Transverse colon (tissue), 4 donors: ENCODE results near the gene TSPAN8. TPM values are rescaled to one million over a fixed set of nuclear protein-coding genes. Genes with fewer than 3 reads are reported as not detected.
A peak's percentile ranks its signal among the peaks of the same experiment; 100 is the strongest.

Source experiments
- DNase-seq: peaks from one replicate; pipeline ENCODE4 v3.0.0-alpha.2; 2019
- H3K27ac ChIP-seq, 4 donors: fragments of 200-600 bp; sonication (generic); 2 replicates each; pipeline ENCODE4 v1.5.1; 2016 to 2018; ENCODE audit warnings: inconsistent platforms in 4 of 4
- H3K27me3 ChIP-seq: fragments of 200-600 bp; sonication (generic); 2 replicates; pipeline ENCODE4 v1.5.1; 2017; ENCODE audit warnings: inconsistent platforms
- H3K36me3 ChIP-seq, 4 donors: fragments of 200-600 bp; sonication (generic); 2 replicates each; pipeline ENCODE4 v1.5.1; 2017 to 2019; ENCODE audit warnings: inconsistent platforms in 4 of 4
- H3K4me1 ChIP-seq, 4 donors: fragments of 200-600 bp; sonication (generic); 2 replicates each; pipeline ENCODE4 v1.5.1; 2017 to 2020; ENCODE audit warnings: inconsistent platforms in 4 of 4
- H3K4me3 ChIP-seq, 4 donors: fragments of 200-600 bp; sonication (generic); 1 replicate in 1 of 4; 2 replicates in 3 of 4; pipeline versions ENCODE4 v1.5.1 to v1.6.1; 2017 to 2019; ENCODE audit warnings: inconsistent platforms in 4 of 4
- H3K9me3 ChIP-seq, 2 donors: fragments of 200-600 bp; sonication (generic); 2 replicates each; pipeline ENCODE4 v1.5.1; 2017 to 2019; ENCODE audit warnings: inconsistent platforms in 2 of 2
- CTCF ChIP-seq, 5 experiments: fragments of 200-600 bp in 3 of 5; fragments of 450-650 bp in 2 of 5; sonication (generic) in 3 of 5; IDR thresholded peaks; 1 replicate in 2 of 5; 2 replicates in 3 of 5; pipeline ENCODE4 v1.5.1; 2016 to 2017; ENCODE audit warnings: antibody characterized with exemption in 5 of 5, inconsistent platforms in 3 of 5, mild to moderate bottlenecking in 2 of 5, moderate library complexity in 1 of 5
- EP300 ChIP-seq: sonication (generic); formaldehyde crosslinking; IDR thresholded peaks from one replicate; pipeline ENCODE4 v1.6.1; 2017; ENCODE audit warnings: antibody characterized with exemption, low read depth
- POLR2A ChIP-seq: fragments of 450-650 bp; IDR thresholded peaks from one replicate; pipeline ENCODE4 v1.6.1; 2016; ENCODE audit warnings: antibody characterized with exemption, mild to moderate bottlenecking, moderate library complexity
- POLR2AphosphoS5 ChIP-seq, 3 donors: sonication (generic); formaldehyde crosslinking; IDR thresholded peaks; one replicate each; pipeline ENCODE4 v1.6.1; 2016; ENCODE audit warnings: antibody characterized with exemption in 3 of 3
- WGBS, 2 donors: methylation state at CpG; one replicate each; pipeline ENCODE4 v1.1.5; 2018; ENCODE audit warnings: low coverage in 1 of 2; 5-methylcytosine and 5-hydroxymethylcytosine counted together
- in situ Hi-C, 4 donors: fragments of 200-750 bp; cut with MboI; loops; one replicate each; pipeline versions ENCODE4 v1.15.0 to v1.15.1; 2017; ENCODE audit warnings: low sequenced_read_pairs in 3 of 4, low pct_ligation_motif_present in 1 of 4, low pct_unique_long_range_greater_than_20kb in 1 of 4
- intact Hi-C: fragments of 100-400 bp; cut with DNase I; formaldehyde crosslinking; loops from one replicate; pipeline ENCODE4 v1.15.1; 2023; ENCODE audit warnings: low total_unique reads
- total RNA-seq, 4 donors: library from RNA; depleted of rRNA; stranded (reverse); fragments of >200 nt; gene quantifications; one replicate each; pipeline ENCODE4 v1.1.0, GENCODE V29; 2016

TSPAN8 gene
- total RNA-seq, 4 donors from 2014 or later, result 217 to 1,195 (median 646) TPM

- no peaks in the 10 kb centered on the region for H3K27me3 ChIP-seq
- in situ Hi-C loops, result no loop called here
- TF ChIP-seq CTCF (IDR thresholded peaks at IDR 0.05) (no peak), POLR2AphosphoS5 (IDR thresholded peaks at IDR 0.05) (peak in 1 of 3 donors; percentile 21)
- H3K9me3 ChIP-seq, result no peaks in the 10 kb centered on the region
- peaks cover 0 to 18% (median 3%) of the 10 kb centered on the region in 4 donors for H3K4me1 ChIP-seq
- H3K4me3 ChIP-seq, result no peak overlapping the region
- H3K36me3 ChIP-seq, result no peaks in the 10 kb centered on the region
- peak overlapping the region in 2 of 4 donors; percentile 37 to 42 for H3K27ac ChIP-seq
- intact Hi-C loops, result no loop called here
- no peak for DNase-seq
- WGBS, 2 donors, result 41 to 57% methylated on average over 5 of the region's 5 CpGs
Observed at GRCh38 chr12:71195338-71195896, 37.6 kb upstream of the TSPAN8 start.

- Histone ChIP-seq H3K36me3 (no peaks in the 10 kb centered on the region), H3K9me3 (no peaks in the 10 kb centered on the region), H3K27me3 (no peaks in the 10 kb centered on the region), H3K4me3 (no peak overlapping the region), H3K4me1 (peaks cover 0 to 18% (median 3%) of the 10 kb centered on the region in 4 donors), H3K27ac (no peak overlapping the region)
- 68 to 70% methylated on average over 2 of the region's 2 CpGs for WGBS, 2 donors
- in situ Hi-C loops, result no loop called here
- no peak for DNase-seq
- TF ChIP-seq POLR2A, result no peak
- TF ChIP-seq POLR2AphosphoS5 (IDR thresholded peaks at IDR 0.05), result no peak
- TF ChIP-seq CTCF (IDR thresholded peaks at IDR 0.05), result no peak
- TF ChIP-seq EP300, result no peak
- intact Hi-C loops, result no loop called here
Observed at GRCh38 chr12:71194657-71195056, 36.9 kb upstream of the TSPAN8 start.

GRCh38 chr12:71193041-71193440, 35.2 kb upstream of the TSPAN8 start:
- no peak for TF ChIP-seq POLR2AphosphoS5 (IDR thresholded peaks at IDR 0.05)
- TF ChIP-seq CTCF (IDR thresholded peaks at IDR 0.05), result no peak
- no peak for TF ChIP-seq POLR2A
- TF ChIP-seq EP300, result no peak
- WGBS, 2 donors, result 76 to 92% methylated on average over 1 of the region's 1 CpG
- in situ Hi-C loops, result no loop called here

GRCh38 chr12:71191509-71192196, 33.9 kb upstream of the TSPAN8 start:
- in situ Hi-C loops, result no loop called here

More at GRCh38 chr12:71193041-71193440, 35.2 kb upstream of the TSPAN8 start:
- DNase-seq, result no peak
- no peak overlapping the region for H3K4me3 ChIP-seq
- no peaks in the 10 kb centered on the region for H3K9me3 ChIP-seq
- H3K4me1 ChIP-seq, result peaks cover 0 to 10% (median 2%) of the 10 kb centered on the region in 4 donors
- no peaks in the 10 kb centered on the region for H3K27me3 ChIP-seq
- no peak overlapping the region for H3K27ac ChIP-seq
- intact Hi-C loops, result no loop called here
- no peaks in the 10 kb centered on the region for H3K36me3 ChIP-seq

More at GRCh38 chr12:71191509-71192196, 33.9 kb upstream of the TSPAN8 start:
- no peaks in the 10 kb centered on the region for H3K9me3 ChIP-seq
- intact Hi-C loops, result no loop called here
- no peak overlapping the region for H3K4me3 ChIP-seq
- TF ChIP-seq POLR2AphosphoS5 (IDR thresholded peaks at IDR 0.05), result no peak
- H3K27ac ChIP-seq, result no peak overlapping the region
- H3K27me3 ChIP-seq, result no peaks in the 10 kb centered on the region
- H3K4me1 ChIP-seq, result peaks cover 0 to 16% (median 1%) of the 10 kb centered on the region in 4 donors
- no peak for DNase-seq
- WGBS, 2 donors, result 38 to 63% methylated on average over 5 of the region's 5 CpGs
- H3K36me3 ChIP-seq, result no peaks in the 10 kb centered on the region
